PFSK-1 (cell line): Measurements from ENCODE around the gene CCDC15.

Source experiments
- FOXP2 ChIP-seq: optimal IDR thresholded peaks from 2 replicates; pipeline ENCODE3; 2011; ENCODE audit warnings: borderline replicate concordance, control low read depth, inconsistent platforms; ENCODE audit not compliant: insufficient read depth; ENCODE audit errors: extremely low read length, extremely low read depth
- POLR2AphosphoS5 ChIP-seq: IDR thresholded peaks from 2 replicates; pipeline ENCODE4 v1.6.1; 2012; ENCODE audit warnings: low read depth, mild to moderate bottlenecking, control low read depth, low read length, moderate library complexity
- SIN3A ChIP-seq: IDR thresholded peaks from 2 replicates; pipeline ENCODE4 v1.6.1; 2012; ENCODE audit warnings: mild to moderate bottlenecking, low read length, moderate library complexity, borderline replicate concordance; ENCODE audit not compliant: insufficient read depth
- TAF1 ChIP-seq: IDR thresholded peaks from 2 replicates; pipeline ENCODE4 v1.6.1; 2012; ENCODE audit warnings: low read length, control low read depth, borderline replicate concordance; ENCODE audit not compliant: insufficient read depth
- TF ChIP-seq, protein P1 (sequence below), 2 experiments: IDR thresholded peaks; 2 replicates each; pipeline versions ENCODE4 v1.6.1 to v1.8.0; 2011 to 2012; ENCODE audit warnings: low read depth in 2 of 2, low read length in 2 of 2, control low read depth in 1 of 2, inconsistent platforms in 1 of 2, mild to moderate bottlenecking in 1 of 2, moderate library complexity in 1 of 2; ENCODE audit not compliant: insufficient read depth in 1 of 2

Gene CCDC15

GRCh38 chr11:124942466-124943253 is 11.3 kb upstream of the CCDC15 start:
- TF ChIP-seq POLR2AphosphoS5 (no peak), TAF1 (no peak), SIN3A (no peak)
- TF ChIP-seq, protein P1, sequence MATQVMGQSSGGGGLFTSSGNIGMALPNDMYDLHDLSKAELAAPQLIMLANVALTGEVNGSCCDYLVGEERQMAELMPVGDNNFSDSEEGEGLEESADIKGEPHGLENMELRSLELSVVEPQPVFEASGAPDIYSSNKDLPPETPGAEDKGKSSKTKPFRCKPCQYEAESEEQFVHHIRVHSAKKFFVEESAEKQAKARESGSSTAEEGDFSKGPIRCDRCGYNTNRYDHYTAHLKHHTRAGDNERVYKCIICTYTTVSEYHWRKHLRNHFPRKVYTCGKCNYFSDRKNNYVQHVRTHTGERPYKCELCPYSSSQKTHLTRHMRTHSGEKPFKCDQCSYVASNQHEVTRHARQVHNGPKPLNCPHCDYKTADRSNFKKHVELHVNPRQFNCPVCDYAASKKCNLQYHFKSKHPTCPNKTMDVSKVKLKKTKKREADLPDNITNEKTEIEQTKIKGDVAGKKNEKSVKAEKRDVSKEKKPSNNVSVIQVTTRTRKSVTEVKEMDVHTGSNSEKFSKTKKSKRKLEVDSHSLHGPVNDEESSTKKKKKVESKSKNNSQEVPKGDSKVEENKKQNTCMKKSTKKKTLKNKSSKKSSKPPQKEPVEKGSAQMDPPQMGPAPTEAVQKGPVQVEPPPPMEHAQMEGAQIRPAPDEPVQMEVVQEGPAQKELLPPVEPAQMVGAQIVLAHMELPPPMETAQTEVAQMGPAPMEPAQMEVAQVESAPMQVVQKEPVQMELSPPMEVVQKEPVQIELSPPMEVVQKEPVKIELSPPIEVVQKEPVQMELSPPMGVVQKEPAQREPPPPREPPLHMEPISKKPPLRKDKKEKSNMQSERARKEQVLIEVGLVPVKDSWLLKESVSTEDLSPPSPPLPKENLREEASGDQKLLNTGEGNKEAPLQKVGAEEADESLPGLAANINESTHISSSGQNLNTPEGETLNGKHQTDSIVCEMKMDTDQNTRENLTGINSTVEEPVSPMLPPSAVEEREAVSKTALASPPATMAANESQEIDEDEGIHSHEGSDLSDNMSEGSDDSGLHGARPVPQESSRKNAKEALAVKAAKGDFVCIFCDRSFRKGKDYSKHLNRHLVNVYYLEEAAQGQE (IDR thresholded peaks at IDR 0.05; ENCODE audit: insufficient read depth in 1 of 2, low read depth in 2 of 2, low read length in 2 of 2): no peak

DNA sequence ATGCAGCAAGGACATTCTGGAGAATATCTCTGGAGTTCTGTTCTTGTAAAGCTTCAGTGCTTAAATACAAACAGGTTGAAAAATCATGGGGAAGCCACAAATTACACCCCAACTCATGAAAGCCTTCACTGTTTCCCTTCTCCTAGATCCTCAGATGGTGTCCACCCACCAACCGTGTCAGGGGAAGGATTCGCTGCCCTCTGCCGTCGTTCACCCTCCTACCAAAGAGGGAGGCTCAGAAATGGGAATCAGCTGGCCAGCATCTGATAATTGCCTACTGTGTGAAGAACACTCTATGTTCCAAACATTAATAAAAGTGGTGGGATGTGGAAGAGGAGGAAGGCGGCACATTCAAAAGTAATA is 10.8 kb upstream of the CCDC15 start:
- TF ChIP-seq SIN3A (no peak), POLR2AphosphoS5 (no peak), FOXP2 (no peak)
- TF ChIP-seq, protein P1 (IDR thresholded peaks at IDR 0.05; ENCODE audit: insufficient read depth in 1 of 2, low read depth in 2 of 2, low read length in 2 of 2): no peak

GRCh38 chr11:124943741-124944140 is 10.3 kb upstream of the CCDC15 start:
- TF ChIP-seq FOXP2 (no peak), TAF1 (no peak), POLR2AphosphoS5 (no peak), SIN3A (no peak)
- TF ChIP-seq, protein P1 (IDR thresholded peaks at IDR 0.05; ENCODE audit: insufficient read depth in 1 of 2, low read depth in 2 of 2, low read length in 2 of 2): no peak

GRCh38 chr11:124944565-124944964 is 9.4 kb upstream of the CCDC15 start:
- TF ChIP-seq POLR2AphosphoS5: no peak

DNA sequence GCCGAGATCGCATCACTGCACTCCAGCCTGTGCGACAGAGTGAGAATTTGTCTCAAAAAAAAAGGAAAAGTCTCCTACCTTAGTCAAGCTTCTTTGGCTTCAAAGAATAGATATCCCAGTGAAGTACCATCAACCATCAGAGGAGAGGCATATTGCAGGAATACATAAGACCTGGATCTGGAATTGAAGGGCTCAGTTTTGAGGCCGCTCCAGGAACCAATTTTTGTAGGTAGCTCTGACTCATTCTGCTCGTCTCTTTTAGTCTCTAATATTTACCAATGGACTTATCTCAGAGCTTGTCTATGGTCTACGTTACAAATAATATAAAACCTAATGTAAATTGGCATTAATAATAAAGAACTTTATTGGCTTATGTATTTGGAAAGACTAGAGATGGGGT is 8.2 kb upstream of the CCDC15 start:
- TF ChIP-seq, protein P1 (IDR thresholded peaks at IDR 0.05; ENCODE audit: insufficient read depth in 1 of 2, low read depth in 2 of 2, low read length in 2 of 2): no peak
- TF ChIP-seq POLR2AphosphoS5 (no peak), TAF1 (no peak)
